ENCODE data around the gene TMSB10.
A peak's percentile ranks its signal among the peaks of the same experiment; 100 is the strongest.

Gene TMSB10

DNA sequence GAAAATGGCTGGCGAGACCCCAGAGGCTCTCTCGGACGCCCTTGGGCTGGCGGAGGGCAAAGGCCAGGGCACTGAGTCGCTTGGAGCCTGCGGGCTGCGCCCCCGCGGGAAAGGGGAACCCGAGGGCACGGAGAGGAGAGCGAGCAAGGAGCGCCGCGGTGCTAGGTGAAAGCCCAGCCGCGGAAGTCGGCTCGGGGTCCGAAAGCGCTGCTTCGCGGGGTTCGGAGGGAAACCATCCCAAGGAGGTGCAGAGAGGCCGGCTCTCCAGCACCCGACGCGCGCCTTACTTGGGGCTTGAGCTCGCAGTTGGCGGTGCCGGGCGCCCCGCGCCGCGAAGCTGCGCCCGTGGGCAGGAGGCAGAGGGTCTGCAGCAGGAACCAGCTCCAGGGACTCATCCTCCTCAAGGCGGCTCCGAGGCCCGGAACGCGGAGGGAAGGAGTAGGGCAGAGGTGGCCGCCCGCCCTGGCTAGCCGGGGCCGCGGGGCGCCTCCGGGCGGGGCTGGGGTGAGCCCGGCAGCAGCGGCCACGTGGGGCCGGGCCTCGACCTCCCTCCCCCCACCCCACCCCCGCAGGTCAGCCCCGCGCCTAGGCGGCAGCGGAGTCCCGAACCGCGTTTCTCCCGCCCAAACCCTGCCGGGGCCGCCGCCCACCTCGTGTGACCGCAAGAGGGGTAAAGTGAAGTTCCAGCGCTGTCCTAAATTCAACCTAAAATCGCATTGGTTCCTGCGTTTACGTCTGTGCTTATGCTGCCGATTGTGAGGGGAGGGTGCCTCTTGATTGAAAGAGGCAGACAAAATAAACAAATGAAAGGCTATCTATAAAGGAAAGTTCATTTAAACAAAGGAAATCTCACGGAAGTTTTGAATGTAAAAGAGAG is 24.6 kb upstream of the TMSB10 start, which contains the start of gene TRABD2A:
TRABD2A (minus strand) TSS at position 440 of the 877 bp plus-strand sequence; CDS start at position 395, 45 bp downstream.
- no peak for DNase-seq (ENCODE audit: low read depth)

DNA sequence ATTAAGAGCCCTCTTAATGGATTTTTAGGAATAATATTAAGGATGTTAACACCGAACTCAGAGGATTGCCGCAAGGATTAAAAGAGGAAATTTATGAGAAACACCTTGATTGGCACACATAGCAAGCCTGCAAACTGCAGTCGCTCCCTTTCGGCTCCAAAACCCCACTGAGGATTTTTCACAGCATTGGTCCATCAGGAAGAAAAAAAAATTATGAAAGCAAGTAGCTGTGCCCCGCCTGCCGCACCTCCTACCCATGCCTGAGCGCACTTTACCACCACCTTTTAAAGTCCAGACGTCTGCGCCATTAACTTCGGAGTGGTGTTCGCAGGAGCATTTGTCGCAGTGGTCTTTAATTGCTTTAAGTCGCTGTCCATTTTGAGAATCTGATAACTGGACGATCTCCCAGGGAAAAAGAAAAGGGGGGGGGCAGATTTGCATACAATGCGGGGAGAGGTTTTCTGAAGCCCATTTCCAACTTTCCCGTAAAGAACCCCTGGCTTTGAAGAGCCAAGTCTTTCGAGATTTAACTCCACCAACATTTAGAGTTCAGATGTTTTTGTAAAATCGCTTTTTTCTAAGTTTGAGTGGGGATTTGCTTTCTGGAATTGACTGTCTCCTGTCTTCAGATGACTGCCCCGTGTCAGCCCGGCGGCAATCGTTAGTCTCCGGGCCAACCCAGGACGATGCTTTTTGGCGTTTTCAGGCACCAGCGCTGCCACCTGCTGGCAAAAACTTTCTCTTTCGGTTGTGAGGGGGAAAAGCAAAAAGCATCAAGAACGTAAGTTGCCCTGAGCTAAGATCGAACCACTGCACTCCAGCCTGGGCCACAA is 23.7 kb upstream of the TMSB10 start:
- peak; percentile 54 for DNase-seq (ENCODE audit: low read depth)

DNA sequence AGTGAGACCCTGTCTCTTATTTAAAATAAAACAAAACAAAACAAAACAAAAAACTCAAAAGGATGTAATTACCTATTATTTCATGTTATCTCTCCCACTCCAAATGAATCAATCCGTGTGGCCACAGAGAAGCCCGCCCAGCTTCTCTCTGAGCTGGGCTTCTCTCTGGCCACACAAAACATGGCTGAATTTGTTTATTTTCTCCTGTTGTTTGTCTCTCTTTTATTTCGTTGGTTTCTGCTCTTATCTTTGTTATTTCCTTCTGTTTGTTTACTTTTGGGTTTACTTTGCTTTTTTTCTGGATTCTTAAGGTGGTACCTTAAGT is 23.1 kb upstream of the TMSB10 start:
- no peak for DNase-seq (ENCODE audit: low read depth)

DNA sequence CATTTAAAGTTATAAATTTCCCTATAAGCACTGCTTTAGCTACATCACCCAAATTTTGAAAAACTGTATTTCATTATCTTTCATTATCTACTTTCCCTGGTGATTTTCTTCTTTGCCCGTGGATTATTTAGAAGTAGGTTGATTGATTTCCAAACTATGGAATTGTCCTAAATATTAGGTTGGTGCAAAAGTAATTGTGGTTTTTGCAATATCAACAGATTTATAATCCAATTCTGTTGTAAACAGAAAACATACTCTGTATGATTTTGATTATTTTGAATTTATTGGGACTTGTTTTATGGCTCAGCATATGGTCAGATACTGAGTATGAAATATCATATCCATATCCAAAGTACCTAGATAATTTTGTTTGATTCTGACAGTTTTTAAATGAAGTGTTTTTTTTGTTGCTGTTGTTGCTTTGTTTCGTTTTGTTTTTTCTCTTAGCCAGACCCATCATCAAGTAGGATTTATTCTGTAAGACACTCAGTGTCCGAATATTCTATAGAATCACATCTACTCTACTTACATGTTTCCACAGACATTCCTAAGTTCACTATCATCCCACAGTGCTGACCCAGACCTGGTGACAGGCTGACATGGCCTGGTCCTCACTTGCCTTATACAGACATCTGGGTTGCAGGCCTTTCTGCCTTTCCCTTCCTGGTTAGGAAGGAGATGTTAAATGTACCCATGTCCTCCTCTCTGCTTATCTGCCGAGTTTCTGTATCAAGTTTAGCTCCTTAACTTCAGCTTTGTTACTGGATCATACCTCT is 22.5 kb upstream of the TMSB10 start:
- no peak for DNase-seq (ENCODE audit: low read depth)

DNA sequence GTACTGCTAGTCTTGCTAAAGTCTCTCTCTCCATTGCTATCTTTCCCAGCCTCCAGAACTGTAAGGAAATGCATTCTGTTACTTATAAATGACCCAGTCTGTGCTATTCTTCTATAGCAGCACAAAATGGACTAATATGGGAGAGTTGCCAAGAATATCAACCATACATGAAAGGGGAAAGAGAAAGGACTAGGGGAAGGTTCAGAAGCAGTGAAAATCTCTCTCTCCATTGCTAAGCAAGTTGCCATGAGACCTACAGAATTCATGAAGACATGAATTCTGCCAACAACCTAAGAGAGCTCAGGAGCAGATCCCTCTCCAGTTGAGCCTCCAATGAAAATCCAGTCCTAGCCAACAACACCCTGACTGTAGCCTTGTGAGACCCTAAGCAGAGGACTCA is 21.0 kb upstream of the TMSB10 start:
- no peak for DNase-seq (ENCODE audit: low read depth)

DNA sequence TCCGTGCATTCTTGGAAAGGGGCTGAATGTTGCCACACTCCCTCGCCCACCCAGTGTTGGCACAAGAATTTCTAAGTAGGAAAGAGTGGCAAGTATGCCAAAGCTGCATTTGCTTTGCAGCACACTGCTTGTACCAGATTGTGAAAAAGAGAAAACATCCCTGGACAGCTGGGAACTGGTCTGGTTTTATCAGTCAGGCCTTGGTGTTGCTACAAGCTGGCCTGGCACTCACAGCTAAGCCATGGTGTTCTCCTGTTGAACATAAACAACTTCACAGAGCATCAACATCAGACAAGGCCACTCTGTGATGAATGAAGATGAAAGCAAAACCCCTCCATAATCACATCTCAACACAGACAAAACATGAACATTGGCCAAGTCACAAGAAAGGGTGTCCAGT is 20.3 kb upstream of the TMSB10 start:
- no peak for DNase-seq (ENCODE audit: low read depth)

DNA sequence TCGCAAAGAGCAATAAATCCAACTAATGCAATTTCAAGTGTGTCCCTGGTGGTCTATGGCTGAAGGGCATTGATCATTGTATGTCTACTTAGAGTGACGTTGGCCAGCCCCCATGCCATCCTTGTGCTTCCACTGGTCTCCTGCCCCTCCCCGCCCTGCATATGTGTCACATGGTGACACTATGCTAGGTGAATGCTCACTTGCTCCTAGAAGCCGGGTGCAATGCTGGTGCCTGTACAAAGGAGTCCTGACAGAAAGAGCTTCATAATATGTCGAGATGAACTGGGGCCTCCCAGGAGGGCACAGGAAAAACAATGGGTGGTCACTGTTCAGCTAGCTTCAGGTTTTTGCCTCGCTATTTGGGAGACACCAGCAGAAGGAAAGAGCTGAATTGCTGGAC is 18.7 kb upstream of the TMSB10 start:
- DNase-seq (ENCODE audit: low read depth): no peak

DNA sequence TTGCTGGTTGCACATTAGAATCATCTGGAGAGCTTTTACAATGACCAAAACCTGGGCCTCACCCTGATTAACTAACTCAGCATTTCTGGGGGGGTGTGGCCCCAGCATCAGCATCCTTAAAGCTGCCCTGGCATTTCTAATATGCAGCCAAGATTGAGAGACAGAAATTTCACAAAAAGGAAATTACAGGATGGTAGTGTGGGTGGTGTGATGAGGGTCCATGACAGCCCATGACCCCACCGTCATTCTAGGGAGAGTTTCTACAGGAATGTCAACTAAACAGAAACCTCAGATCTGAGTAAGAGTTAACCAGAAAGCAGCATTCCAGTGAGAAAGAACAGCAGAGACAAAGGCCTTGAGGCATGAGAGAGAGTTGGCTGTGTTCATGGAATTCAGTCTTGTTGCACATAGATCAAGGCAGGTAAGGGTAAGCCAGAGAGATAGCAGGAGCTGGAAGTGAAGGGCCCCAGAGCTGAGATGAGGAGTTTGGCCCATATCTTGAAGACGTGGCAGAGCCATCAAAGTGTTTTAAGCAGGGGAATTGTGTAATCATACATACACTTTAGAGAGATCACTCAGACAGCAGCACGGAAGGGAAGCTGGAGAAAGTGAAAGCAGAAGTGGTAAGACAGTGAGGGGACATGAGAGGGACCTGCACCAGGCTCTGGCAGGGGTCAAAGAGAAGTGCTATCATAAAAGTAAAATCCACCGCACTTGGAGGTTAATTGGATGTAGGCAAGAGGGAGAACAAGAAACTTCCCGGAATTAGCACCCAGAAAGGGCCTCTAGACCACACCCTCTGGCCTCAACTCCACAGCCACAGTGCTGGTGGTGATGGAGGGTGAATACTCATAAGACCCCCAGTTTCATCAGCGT is 16.8 kb upstream of the TMSB10 start:
- DNase-seq (ENCODE audit: low read depth): no peak

DNA sequence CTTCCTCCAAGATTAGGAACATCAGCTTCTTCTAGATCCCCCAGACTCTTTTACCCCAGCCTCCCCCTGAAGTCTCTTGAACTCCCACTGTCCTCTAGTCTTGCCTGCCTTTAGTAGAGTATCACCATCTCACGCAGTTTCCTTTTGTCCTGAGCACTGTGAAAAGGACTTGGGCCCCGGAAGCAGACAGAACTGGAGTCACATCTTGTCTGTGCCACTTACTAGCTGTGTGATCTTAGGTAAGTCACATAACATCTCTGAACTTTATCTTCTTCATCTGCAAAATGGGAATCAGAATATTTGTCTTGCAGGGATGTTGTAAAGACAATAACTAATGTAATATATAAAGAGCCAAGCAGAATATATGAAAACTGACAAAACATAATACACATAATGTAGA is 16.1 kb upstream of the TMSB10 start:
- DNase-seq (ENCODE audit: low read depth): no peak

DNA sequence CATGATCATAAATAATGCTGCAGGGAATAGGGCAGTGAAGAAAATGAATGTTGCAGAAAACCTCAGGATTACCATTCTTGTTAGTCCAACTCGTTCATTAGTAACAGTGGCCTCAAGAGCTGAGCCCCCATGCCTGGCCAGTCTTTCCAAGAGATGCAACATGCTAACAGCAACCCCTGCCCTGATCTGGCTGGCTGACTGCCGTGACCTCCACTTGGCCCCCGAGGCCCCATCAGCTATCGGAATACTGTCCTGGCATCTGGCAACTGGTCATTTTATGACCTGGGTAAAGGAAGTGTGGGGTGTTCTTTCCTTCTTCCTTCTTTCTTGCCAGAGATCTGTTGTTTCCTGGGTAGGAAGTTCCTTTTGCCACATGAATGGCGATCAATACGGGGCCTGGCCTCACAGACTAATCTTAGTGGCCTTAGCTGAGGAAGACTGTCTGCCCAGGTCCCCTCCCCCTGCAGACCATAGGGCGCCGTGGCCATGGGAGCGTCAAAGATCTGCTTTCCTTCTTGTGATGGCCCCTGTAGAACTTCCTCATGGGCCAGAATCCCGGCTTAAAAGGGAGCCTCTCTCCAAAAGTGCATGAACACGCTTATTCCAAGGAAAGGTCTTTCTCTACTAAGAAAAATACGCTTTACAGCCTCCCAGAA is 14.0 kb upstream of the TMSB10 start:
- no peak for DNase-seq (ENCODE audit: low read depth)

DNA sequence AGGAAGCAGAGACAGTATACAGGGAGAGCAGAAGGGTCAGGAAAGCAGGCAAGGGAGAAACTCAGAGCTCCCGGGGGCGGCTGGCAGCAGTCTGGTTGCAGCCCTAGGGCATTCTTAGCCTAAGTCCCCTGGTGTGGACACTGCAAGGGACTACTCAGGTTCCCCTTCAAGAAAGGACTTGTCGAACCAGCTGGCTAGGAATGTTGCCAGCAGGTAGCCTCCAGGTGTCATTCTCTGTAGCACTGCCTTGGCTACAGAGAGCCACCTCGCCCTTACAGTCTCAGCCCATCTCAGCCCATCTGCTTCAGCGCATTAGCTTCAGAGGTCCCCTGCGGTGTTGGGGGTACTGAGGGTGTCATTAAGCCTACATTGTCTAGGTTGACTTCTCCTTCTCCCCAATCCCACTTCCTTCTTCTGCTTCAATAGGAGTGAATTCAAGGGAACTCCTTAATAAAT is 11.3 kb upstream of the TMSB10 start:
- no peak for DNase-seq (ENCODE audit: low read depth)

DNA sequence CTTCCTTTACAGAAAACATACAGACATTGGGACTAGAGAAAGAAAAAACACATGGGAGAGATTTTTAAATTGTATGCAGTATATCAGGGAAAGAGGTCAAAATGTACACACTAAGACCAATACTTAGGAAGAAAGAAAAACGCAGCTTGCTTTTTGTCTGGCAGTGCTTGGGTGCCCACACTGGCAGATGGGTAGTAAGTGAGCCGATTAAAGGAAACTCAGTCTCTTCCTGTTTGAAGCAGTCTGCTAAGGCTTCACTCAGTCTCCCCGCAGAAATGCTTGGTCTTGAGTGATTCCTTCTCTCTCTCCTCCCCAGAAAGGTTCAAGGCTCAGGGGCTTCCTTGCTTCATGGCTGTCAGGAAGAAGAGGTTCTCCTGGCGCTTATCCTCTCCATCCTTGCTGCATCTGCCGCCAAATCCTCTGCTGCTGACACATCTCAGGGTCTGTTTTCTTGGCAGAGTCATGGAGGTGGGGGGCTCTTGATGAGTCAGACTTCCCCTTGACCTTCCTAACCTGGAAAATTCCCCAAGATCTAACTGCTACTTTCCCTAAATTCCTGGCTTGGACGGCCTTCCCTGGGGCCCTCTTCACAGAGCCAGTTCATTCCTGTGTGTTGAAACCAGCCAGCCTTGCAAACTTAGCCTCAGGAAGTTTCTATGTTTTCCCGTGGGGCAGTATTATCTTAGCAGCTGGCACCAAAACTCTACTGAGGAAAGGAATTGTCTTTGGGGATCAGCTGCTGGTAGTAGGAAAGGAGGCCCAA is 10.5 kb upstream of the TMSB10 start:
- no peak for DNase-seq (ENCODE audit: low read depth)

DNA sequence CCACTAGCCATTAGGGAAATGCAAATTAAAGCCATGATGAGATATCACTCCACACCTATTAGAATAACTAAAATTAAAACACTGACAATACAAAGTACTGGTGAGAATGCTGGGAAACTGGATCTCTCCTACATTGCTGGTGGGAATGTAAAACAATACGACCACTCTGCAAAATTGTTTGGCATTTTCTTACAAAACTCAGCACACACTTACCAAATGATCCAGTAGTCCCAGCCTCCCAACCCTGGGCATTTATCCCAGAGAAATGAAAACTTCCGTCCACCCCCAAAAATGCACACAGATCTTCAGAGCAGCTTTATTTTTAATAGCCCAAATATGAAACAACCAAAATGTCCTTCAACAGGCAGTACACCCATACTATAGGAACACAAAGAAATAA is 8.9 kb upstream of the TMSB10 start:
- DNase-seq (ENCODE audit: low read depth): no peak

DNA sequence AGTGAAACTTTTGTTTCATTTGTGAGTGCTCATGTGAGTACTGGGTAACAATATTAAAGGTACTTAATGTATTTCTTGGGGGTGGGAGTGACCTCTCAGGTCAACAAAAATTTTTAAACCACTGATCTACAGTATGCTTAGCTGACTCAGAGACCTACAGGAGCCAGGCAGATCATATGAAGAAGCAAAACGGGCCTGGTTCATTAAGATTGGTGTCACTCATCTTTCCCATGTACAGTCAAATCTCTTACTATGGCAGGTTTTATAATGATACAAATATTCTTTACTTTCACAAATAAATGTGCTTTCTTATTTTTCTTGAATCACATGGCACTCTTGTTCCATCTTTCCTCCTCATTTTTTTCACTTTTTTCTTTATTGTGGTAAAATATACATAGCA is 7.7 kb upstream of the TMSB10 start:
- no peak for DNase-seq (ENCODE audit: low read depth)

DNA sequence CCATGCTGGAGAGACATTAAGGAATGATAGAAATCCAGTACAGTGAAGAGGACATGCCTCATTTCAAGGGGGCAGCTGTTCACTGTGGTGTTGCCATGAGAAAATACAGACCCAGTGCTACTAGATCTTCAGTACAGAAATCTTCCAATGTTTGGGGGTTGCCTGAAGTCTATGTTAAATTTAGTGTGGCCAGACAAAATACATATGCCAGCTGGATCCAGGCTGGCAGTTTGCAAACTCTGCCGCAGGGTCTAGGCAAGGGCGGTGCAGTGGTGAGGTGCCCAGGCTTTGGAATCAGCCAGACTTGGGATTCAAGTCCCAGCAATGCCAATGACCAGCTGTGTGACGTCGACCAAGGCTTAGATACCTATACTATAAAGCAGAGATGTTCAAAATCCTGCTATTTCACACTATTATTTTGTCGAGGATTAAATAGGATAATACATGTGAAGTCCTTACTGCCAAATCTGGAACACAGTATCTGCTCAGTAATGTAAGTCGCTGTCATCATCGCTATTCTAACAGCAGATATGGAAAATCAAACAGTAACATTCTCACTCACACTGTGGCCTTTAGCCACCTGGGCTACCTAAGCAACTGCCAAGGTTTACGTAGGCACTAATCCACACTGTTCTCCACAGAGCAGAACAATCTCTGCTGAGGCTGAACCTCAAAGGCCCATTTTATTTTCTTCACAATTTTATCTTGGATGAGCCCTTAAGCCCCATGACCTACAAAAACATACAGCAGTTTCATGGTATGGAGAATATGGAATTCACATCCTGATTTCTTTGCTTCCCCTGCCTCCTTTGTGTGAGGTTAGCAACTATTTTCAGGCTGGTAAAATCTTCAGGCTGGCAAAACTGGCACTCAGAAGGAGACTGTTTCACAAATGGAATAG is 5.9 kb upstream of the TMSB10 start:
- no peak for DNase-seq (ENCODE audit: low read depth)

DNA sequence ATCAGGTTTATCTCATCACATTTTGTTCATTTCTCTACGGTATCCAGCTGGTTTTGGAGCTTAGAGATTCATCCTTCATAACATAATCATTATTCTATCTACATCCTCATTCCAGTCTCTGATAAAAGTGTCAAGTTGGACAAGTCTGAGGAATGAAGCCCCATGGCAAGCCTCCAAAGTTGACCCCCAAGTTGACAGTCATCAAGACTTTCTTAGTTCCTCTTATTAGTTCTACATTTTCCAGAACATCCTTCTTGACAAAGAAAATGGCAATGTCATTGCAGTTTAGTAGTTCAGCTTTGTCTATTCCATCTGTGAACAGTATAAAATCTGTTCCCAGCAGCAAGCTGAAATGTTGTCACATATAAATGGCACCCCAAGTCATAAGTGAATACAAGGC is 4.5 kb upstream of the TMSB10 start:
- no peak for DNase-seq (ENCODE audit: low read depth)

DNA sequence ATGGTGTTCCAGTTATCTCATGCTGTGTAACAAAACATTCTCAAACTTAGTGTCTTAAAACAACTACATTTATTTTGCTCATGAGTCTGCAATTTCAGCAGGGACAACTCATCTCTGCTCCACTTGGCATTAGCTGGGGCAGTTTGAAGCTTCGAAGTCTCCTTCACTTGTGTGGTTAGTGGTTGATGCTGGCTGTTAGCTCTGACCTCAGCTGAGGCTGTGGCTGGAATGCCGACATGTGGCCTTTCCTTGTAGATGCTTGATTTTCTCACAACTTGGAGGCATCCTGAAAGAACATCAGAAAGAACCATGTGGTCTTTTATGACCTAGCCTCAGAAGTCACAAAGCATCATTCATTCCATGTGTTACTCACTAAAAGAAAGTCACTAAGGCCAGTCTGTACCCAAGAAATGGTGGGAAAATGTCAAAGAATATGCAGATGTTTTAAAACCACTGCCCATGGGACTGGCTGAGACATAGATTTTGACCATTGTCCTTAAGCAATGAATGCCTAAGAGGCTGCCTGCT is 3.8 kb upstream of the TMSB10 start:
- no peak for DNase-seq (ENCODE audit: low read depth)

DNA sequence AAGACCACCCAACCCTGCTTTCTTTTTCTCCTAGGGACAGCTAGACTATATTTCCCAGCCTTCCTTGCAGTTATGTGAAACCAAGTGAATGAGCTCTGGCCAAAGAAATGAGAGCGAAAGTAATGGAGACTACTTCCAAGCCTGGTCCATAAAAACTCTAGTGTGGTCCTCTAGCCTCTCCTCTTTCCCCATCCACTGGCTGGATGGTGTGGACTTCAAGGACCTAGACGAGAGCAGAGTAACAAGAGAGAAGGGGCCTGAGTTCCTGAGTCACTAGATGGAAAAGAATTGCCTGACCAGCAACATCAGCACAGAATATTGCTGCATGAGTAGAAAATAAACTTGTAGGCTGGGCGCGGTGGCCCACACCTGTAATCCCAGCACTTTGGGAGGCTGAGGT is 2.9 kb upstream of the TMSB10 start:
- no peak for DNase-seq (ENCODE audit: low read depth)

DNA sequence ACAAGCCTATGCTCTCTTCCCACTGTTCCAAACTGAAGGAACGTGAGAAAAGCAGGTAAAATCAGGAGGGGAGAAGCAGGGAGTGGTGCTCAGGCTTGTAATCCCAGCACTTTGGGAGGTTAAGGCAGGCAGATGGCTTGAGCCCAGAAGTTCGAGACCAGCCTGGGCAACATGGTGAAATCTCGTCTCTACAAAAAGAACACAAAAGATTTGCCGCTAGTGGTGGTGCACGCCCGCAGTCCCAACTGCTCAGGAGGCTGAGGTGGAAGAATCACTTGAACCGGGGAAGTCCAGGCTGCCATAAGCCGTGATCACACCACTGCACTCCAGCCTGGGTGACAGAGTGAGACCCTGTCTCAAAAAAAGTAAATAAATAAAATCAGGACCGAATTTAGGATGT is 1.3 kb upstream of the TMSB10 start:
- DNase-seq (ENCODE audit: low read depth): no peak
